ENCODE results near the gene ABAT.

- TF ChIP-seq CTCF (IDR thresholded peaks at IDR 0.05; ENCODE audit: low read length), result no peak
- no peak for TF ChIP-seq EZH2 (IDR thresholded peaks at IDR 0.05; ENCODE audit: borderline replicate concordance, low read length)
These were observed 134.4 kb downstream of the ABAT start for GRCh38 chr16:8808613-8809353.

Data from OCI-LY1 (cell line).